ENCODE data around the gene DHRS1.

The DHRS1 gene

DNA sequence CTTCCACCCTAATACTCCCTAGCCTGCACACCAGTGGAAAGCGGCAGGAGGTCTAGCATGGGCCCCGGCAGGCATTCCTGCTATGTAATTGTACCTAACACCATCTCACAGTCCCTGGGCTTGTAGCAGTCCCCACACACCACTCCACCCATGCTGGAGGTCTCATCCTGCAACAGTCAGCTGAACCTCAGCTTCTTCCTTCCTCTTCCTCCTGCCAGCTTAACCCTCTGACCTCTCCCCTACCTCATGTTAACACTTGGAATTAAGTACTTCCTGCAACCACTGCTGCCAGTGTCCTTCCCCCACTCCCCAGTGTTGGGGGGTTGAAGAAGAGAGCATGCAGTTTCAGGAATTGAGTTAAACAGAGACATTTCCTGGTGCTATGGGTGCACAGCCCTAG is 27.7 kb upstream of the DHRS1 start:
- DNase-seq: no peak

- DNase-seq: no peak
Measured at GRCh38 chr14:24325963-24326362, 26.4 kb upstream of the DHRS1 start.

GRCh38 chr14:24325041-24325530 is 25.5 kb upstream of the DHRS1 start:
- DNase-seq: no peak

DNA sequence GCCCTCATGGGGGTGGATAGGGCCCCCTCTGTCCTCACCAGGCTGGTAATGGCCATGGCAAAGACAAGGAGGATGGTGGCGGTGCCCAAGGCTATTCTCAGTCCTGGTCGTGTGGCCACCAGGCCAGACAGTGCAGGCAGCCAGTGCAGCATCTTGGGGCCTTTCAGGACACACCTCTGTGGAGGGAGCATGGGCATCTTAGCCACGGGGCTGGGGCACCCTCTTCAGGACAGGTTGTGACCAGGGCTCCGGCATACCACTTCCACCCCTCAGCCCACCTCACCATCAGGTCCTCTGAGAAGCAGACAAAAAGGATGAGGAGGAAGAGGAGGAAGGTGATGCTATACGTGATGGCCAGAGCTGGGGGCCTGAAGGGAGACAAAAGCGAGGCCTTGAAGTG is 24.4 kb upstream of the DHRS1 start:
- DNase-seq: no peak

DNA sequence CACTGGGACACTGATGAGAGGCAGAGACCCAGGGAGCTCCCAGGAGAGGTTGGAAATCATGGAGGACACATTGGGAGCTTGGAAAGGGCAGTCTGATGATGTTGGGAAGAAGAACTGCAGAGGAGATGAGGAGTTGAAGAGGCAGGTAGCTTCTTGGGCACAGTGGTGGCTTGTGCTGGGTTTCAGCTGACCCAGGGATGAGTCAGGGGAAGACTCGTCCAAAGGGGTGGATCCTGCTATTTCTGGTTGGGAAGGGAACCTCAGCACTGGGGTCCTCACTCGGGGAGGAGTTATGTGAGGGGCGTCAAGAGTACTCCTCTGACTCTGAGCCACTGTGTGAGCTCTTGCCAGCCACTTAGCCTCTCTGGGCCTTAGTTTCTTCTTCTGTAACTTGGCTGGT is 23.8 kb upstream of the DHRS1 start:
- no peak for DNase-seq

DNA sequence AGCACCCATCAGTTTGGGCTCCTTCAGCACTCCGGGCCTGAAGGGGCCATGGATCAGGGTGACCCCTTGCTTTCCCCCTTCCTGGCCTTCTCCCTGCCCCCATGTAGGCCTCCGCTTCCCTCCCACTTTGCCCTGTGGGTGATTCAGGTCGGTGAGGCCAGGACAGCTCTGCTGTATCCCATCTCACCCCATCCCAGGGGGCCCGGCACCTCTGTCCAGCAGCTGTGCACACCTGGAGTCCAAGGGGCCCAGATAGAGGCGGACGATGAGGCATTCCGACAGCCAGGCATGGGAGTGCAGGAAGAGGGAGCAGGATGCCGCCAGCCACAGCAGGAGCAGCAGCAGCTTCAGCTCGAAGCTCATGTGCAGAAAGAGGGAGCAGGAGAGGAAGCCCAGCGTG is 23.1 kb upstream of the DHRS1 start:
- no peak for DNase-seq

DNA sequence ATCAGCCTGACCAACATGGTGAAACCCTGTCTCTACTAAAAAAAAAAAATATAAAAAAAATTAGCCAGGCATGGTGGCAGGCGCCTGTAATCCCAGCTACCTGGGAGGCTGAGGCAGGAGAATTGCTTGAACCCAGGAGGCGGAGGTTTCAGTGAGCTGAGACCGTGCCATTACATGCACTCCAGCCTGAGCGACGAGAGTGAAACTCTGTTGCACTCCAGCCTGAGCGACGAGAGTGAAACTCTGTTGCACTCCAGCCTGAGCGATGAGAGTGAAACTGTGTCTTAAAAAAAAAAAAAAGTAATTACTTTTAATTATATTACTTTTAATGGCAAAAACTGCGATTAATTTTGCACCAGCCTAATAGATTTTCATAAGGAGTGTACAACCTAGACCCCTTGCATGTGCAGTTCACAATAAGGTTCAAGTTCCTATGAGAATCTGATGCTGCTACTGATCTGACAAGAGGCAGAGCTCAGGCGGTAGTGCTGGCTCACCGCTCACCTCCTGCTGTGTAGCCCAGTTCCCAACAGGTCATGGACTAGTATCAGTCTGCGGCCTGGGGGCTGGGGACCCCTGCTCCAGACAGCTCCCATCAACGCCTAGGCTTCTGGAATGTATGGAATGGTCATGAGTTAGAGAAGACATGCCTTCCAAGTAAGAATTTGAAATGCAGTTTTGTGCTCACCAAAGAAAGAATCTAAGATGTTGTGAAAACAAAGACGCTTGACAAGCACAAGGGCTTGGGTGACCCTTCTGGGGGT is 21.8 kb upstream of the DHRS1 start:
- DNase-seq: no peak

DNA sequence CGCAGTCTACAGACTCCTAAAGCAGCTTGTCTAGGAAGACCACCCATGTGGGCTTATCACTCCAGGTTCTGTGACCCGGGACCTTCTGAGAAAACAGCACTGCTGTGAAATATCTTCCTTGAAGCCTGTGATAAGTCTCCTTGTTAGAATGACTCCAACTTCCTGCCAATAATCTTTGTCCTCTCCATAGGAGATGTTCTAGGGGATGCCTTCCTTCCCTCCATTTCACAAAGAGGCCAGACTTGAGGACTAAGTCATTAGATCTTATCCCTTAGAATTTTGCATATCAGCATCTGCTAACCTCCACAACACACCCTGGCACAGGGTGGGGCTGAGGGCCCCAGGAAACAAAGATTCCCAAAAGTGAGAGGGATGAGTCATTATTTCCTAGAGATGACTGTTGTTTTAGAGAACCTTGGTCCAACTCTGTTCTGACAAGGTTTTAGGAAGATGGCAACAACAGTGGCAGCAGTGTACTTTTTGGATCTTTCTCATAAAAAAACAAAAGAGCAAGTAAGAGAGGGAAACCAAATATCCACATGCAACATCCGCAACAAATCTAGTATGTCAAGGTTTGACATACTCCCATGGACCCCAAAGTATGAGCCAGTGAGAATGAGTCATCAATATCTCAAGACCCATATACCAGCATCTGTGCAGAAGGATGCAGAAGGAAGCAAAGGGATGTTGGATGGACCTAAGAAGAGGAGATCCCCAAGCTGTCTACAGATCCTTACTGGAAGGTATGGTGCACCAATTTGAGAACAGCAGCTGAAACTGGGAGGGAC is 17.8 kb upstream of the DHRS1 start:
- no peak for DNase-seq

DNA sequence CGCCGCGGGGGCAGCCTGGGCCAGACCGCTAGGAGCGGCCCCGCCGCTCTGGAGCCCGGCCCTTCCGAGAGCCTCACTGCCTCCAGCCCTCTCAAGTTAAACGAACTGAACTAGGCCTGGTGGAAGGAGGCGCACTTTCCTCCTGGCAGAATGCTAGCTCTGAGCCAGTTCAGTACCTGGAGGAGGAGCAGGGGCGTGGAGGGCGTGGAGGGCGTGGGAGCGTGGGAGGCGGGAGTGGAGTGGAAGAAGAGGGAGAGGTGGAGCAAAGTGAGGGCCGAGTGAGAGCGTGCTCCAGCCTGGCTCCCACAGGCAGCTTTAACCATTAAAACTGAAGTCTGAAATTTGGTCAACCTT is 17.0 kb upstream of the DHRS1 start:
- DNase-seq: no peak

DNA sequence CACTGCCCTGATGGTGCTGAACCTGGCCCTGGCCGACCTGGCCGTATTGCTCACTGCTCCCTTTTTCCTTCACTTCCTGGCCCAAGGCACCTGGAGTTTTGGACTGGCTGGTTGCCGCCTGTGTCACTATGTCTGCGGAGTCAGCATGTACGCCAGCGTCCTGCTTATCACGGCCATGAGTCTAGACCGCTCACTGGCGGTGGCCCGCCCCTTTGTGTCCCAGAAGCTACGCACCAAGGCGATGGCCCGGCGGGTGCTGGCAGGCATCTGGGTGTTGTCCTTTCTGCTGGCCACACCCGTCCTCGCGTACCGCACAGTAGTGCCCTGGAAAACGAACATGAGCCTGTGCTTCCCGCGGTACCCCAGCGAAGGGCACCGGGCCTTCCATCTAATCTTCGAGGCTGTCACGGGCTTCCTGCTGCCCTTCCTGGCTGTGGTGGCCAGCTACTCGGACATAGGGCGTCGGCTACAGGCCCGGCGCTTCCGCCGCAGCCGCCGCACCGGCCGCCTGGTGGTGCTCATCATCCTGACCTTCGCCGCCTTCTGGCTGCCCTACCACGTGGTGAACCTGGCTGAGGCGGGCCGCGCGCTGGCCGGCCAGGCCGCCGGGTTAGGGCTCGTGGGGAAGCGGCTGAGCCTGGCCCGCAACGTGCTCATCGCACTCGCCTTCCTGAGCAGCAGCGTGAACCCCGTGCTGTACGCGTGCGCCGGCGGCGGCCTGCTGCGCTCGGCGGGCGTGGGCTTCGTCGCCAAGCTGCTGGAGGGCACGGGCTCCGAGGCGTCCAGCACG is 16.4 kb upstream of the DHRS1 start:
- no peak for DNase-seq

DNA sequence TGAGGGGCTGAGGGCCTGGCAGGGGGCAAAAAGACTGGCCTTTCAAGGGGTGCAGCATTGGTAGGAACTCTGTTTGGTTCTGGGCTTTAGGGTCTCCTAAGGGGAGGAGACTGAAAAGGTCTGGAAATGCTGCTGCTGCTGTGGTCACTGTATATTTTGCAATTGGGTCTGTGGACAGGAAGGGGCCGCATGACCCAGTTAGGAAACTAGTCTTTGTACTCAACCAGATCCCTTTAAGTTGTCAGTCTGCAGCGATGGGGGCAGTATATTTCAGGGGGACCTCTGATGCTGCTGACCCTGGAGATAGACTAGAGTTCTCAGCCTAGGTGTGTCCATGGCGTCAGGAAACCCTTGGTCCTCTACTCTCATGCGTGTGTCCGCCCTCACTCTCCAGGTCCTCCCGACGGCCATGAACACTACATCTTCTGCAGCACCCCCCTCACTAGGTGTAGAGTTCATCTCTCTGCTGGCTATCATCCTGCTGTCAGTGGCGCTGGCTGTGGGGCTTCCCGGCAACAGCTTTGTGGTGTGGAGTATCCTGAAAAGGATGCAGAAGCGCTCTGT is 15.7 kb upstream of the DHRS1 start:
- no peak for DNase-seq

DNA sequence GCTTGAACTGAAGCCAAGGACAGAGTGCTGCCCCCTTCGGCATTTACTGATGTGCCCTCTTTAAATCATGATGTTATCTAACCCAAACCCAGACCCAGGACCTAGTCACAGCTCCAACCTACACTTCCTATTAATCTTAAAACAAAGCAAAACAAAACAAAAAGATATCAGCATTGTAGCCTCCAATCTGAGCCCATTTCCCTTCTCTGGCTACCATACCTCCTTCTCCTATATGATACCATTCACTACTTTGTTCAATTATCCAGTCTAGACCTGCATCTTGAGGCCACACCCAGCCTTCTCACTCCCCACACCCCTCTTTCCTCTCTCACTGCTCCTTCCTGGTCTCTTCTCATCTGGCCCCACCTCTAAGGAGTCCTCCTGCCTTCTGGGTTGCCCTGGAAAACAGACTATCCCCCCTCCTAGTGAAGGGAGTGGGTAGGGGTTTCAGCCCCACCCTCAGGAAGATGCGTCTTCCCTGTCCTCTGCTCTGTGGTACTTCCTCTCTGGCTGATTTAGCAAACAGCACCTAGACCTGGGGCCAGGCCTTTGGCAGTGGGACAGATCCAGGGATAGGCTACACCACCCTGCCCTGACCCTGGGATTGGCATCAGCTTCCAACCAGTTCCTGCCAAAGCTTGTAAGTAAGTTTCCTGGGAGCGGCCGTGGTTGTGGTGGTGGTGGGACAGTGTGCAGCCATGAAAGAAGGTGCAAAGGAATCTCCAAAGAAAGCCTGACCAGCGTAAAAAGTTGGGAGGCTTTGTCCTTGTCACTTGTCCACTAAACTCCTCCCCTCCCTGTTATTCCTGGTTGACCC is 15.0 kb upstream of the DHRS1 start:
- DNase-seq: no peak

DNA sequence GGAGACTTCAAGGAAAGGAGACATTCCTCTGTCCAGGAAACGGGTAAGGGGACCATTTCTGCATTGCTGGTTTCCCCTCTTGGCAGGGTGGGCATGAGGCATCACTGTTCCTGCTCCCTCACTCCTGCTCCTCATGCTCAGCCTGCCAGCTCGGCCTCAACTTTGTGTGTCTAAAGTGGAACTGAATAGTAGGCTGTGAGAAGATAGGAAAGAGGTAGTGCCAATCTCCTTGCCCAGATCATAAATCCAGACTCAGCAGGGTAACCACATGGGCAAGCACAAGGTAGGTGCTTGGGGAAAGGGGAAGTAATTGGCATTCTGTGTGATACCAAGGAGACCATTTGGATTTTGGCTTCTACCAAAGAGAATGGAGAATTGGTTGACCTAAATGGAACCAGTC is 14.3 kb upstream of the DHRS1 start:
- DNase-seq: no peak

DNA sequence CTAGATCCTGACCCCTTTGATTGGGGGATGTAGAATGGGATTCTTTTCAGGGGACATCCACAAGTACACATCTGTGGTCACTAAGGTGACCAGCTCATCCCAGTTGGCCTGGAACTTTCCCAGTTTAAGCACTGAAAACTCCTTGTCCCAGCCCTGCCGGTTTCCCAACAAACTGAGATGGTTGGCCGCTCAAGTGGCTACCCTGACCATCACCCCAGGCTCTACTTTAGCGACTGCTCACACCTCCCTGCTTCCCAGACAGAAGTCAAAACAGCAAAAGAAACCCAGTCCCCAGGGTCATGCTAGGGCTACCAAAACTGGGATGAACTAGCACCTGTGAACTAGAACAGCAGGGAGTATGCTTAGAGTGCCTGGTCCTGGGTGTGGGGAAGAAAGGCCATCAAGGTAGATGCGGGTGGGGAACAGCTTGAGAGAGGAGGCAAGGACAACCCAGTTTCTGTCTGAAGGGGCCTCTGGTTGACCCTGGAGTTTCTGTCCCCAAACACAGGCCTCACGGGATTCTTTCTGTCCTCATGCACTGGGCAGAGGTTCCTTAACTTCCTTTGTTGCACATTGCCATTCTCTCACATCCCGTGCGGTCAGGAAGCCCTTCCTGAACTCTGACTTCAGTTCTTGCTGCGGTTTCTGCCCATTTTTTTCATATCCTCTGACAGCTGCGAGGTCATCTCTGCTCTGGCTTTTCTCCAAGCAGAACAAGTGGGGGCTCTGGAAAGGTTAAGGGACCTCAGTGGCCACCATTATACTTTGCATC is 13.3 kb upstream of the DHRS1 start:
- DNase-seq: no peak

- no peak for DNase-seq
Measured at GRCh38 chr14:24311837-24312615, 12.4 kb upstream of the DHRS1 start.

DNA sequence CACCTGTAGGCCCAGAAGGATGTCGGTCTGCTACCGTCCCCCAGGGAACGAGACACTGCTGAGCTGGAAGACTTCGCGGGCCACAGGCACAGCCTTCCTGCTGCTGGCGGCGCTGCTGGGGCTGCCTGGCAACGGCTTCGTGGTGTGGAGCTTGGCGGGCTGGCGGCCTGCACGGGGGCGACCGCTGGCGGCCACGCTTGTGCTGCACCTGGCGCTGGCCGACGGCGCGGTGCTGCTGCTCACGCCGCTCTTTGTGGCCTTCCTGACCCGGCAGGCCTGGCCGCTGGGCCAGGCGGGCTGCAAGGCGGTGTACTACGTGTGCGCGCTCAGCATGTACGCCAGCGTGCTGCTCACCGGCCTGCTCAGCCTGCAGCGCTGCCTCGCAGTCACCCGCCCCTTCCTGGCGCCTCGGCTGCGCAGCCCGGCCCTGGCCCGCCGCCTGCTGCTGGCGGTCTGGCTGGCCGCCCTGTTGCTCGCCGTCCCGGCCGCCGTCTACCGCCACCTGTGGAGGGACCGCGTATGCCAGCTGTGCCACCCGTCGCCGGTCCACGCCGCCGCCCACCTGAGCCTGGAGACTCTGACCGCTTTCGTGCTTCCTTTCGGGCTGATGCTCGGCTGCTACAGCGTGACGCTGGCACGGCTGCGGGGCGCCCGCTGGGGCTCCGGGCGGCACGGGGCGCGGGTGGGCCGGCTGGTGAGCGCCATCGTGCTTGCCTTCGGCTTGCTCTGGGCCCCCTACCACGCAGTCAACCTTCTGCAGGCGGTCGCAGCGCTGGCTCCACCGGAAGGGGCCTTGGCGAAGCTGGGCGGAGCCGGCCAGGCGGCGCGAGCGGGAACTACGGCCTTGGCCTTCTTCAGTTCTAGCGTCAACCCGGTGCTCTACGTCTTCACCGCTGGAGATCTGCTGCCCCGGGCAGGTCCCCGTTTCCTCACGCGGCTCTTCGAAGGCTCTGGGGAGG is 11.3 kb upstream of the DHRS1 start, which contains the start of gene LTB4R:
LTB4R (plus strand) TSS at position 857 of the 959 bp plus-strand sequence. CDS start 4,150 bp downstream, outside the sequence.
- DNase-seq: peak; percentile 61

DNA sequence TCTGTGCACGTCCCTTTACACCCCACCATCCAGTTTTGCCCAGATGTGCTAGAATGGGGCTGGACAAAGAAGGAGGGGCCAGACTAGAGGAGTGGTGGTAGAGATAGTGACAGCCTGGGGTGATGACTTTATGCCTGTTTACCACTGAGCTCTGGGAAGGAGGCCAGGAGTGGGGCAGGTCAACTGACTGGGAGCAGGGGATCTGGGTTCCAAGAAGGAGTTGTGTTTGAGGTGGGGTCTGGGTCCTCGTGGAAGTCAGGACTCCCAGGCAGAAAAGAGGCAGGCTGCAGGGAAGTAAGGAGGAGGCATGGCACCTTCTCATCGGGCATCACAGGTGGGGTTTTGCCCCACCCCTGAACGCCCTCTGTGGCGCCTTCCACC is 10.7 kb upstream of the DHRS1 start:
- DNase-seq: no peak

GRCh38 chr14:24309538-24310264 is 10.1 kb upstream of the DHRS1 start, which contains the start of gene LTB4R2:
TSS of gene LTB4R2 (plus strand) at chr14:24310140. CDS start at chr14:24310665, 525 bp downstream.
- DNase-seq: no peak

Data from stimulated activated naive CD4-positive, alpha-beta T cell treated with Interleukin-2 at 50 U/mL for 16 hours (primary cell).